GM23248 (cell line): ENCODE results near the gene RNF180. TPM values are rescaled to one million over a fixed set of nuclear protein-coding genes. Genes with fewer than 3 reads are reported as not detected.
"Not testable (repeated sequence)": the region's sequence is repeated elsewhere in the genome, so short reads cannot be mapped to it uniquely, and the experiment has no call there.

Experiments
- DNase-seq: peaks from one replicate; pipeline ENCODE4 v3.0.0-alpha.2; 2015
- H2AFZ ChIP-seq: fragments of 200-600 bp; sonication (generic); 2 replicates; pipeline ENCODE4 v1.6.1; 2016; ENCODE audit warnings: antibody characterized with exemption
- H3F3A ChIP-seq: fragments of 200-600 bp; sonication (generic); 2 replicates; pipeline ENCODE4 v1.6.1; 2016; ENCODE audit warnings: mild to moderate bottlenecking, antibody characterized with exemption, mixed run types; ENCODE audit not compliant: insufficient read depth
- H3K27ac ChIP-seq: fragments of 200-600 bp; sonication (generic); 2 replicates; pipeline ENCODE4 v1.5.1; 2016; ENCODE audit warnings: mild to moderate bottlenecking
- H3K27me3 ChIP-seq: fragments of 200-600 bp; sonication (generic); replicated peaks from 2 replicates; pipeline ENCODE4 v1.6.1; 2016; ENCODE audit warnings: mild to moderate bottlenecking; ENCODE audit not compliant: insufficient read depth
- H3K36me3 ChIP-seq: fragments of 200-600 bp; sonication (generic); 2 replicates; pipeline ENCODE4 v1.6.1; 2016; ENCODE audit warnings: low read depth, mild to moderate bottlenecking
- H3K4me1 ChIP-seq: fragments of 200-600 bp; sonication (generic); 2 replicates; pipeline ENCODE4 v1.6.1; 2016; ENCODE audit warnings: mild to moderate bottlenecking; ENCODE audit not compliant: insufficient read depth
- H3K4me2 ChIP-seq: fragments of 200-600 bp; sonication (generic); one replicate; pipeline ENCODE4 v1.6.1; 2016; ENCODE audit warnings: mild to moderate bottlenecking; ENCODE audit not compliant: unreplicated experiment
- H3K4me3 ChIP-seq: fragments of 200-600 bp; sonication (generic); 2 replicates; pipeline ENCODE4 v1.5.1; 2016; ENCODE audit warnings: mild to moderate bottlenecking
- H3K79me2 ChIP-seq: fragments of 200-600 bp; sonication (generic); 2 replicates; pipeline ENCODE4 v1.6.1; 2016; ENCODE audit warnings: mild to moderate bottlenecking; ENCODE audit not compliant: insufficient read depth
- H3K9ac ChIP-seq: fragments of 200-600 bp; sonication (generic); 2 replicates; pipeline ENCODE4 v1.6.1; 2016; ENCODE audit warnings: mild to moderate bottlenecking
- H3K9me2 ChIP-seq: fragments of 200-600 bp; sonication (generic); 2 replicates; pipeline ENCODE4 v1.6.1; 2016; ENCODE audit warnings: mixed run types, mild to moderate bottlenecking, moderate library complexity; ENCODE audit not compliant: insufficient read depth
- H3K9me3 ChIP-seq: fragments of 200-600 bp; sonication (generic); one replicate; pipeline ENCODE4 v1.6.1; 2017; ENCODE audit warnings: low read depth
- H4K20me1 ChIP-seq: fragments of 200-600 bp; sonication (generic); 2 replicates; pipeline ENCODE4 v1.6.0; 2016; ENCODE audit not compliant: insufficient read depth
- EZH2 ChIP-seq: fragments of 200-600 bp; sonication (generic); IDR thresholded peaks from 2 replicates; pipeline ENCODE4 v1.6.1; 2018; ENCODE audit warnings: antibody characterized with exemption, mild to moderate bottlenecking; ENCODE audit not compliant: insufficient read depth, poor library complexity, severe bottlenecking
- EZH2phosphoT487 ChIP-seq: fragments of 200-600 bp; sonication (generic); IDR thresholded peaks from 2 replicates; pipeline ENCODE4 v1.6.1; 2018; ENCODE audit warnings: antibody characterized with exemption, moderate library complexity, mild to moderate bottlenecking, low read depth; ENCODE audit not compliant: insufficient read depth
- WGBS, 2 experiments: methylation state at CpG; one replicate each; pipeline ENCODE4 v1.1.6; 2015 to 2017; ENCODE audit warnings: low lambda C conversion rate in 2 of 2, low coverage in 1 of 2; ENCODE audit errors: missing lambda C conversion rate in 2 of 2; 5-methylcytosine and 5-hydroxymethylcytosine counted together
- in situ Hi-C: fragments of 300-500 bp; cut with MboI; formaldehyde crosslinking; loops from 2 replicates; pipeline ENCODE4 v1.15.0; 2020
- polyA plus RNA-seq: library from polyadenylated mRNA; unstranded; fragments of >200 nt; fragmentation: Nextera tagmentation; extraction: Ambion mirVana; gene quantifications from 2 replicates; pipeline ENCODE4 v1.2.1, GENCODE V29; 2016
- total RNA-seq: library from RNA; depleted of rRNA; stranded (reverse); fragments of >200 nt; shearing (Covaris generic); gene quantifications from 2 replicates; pipeline ENCODE4 v1.2.3, GENCODE V29; 2014

RNF180 gene
- total and polyA plus RNA-seq, 2 experiments from 2014 or later = 0.10 to 0.32 TPM

GRCh38 chr5:64269164-64269563 lies 103.5 kb downstream of the RNF180 start:
- TF ChIP-seq EZH2 (no peak), EZH2phosphoT487 (no peak)
- Histone ChIP-seq H3K27ac (no peak overlapping the region), H4K20me1 (no peaks in the 10 kb centered on the region), H2AFZ (no peak overlapping the region), H3K27me3 (no peaks in the 10 kb centered on the region), H3K4me1 (no peaks in the 10 kb centered on the region), H3K79me2 (no peaks in the 10 kb centered on the region), H3K36me3 (no peaks in the 10 kb centered on the region), H3K9me2 (no peaks in the 10 kb centered on the region), H3K9me3 (no peaks in the 10 kb centered on the region), H3K4me2 (no peak overlapping the region), H3F3A (no peaks in the 10 kb centered on the region), H3K9ac (no peak overlapping the region), H3K4me3 (no peak overlapping the region)
- in situ Hi-C loops = no loop called here
- DNase-seq = no peak
- WGBS, 2 experiments = 23 to 30% methylated on average over 4 of the region's 4 CpGs

- no peak for TF ChIP-seq EZH2phosphoT487
- no peak for TF ChIP-seq EZH2
Observed at GRCh38 chr5:64273276-64273675, 107.6 kb downstream of the RNF180 start.

GRCh38 chr5:64285188-64286130 lies 119.8 kb downstream of the RNF180 start:
- Histone ChIP-seq H3K79me2 (no peaks in the 10 kb centered on the region), H3K4me2 (no peak overlapping the region), H3K9me3 (no peaks in the 10 kb centered on the region), H3K4me1 (no peaks in the 10 kb centered on the region), H2AFZ (no peak overlapping the region), H3K36me3 (no peaks in the 10 kb centered on the region), H3K27ac (no peak overlapping the region), H3F3A (no peaks in the 10 kb centered on the region), H3K9ac (no peak overlapping the region), H3K4me3 (no peak overlapping the region), H4K20me1 (no peaks in the 10 kb centered on the region), H3K27me3 (no peaks in the 10 kb centered on the region), H3K9me2 (no peaks in the 10 kb centered on the region)
- 26 to 33% methylated on average over 8 of the region's 8 CpGs for WGBS, 2 experiments
- no peak for DNase-seq
- TF ChIP-seq EZH2phosphoT487 (no peak), EZH2 (no peak)
- in situ Hi-C loops = no loop called here

More at GRCh38 chr5:64273276-64273675, 107.6 kb downstream of the RNF180 start:
- H3K4me1 ChIP-seq = no peaks in the 10 kb centered on the region
- 0 to 5% methylated on average over 1 of the region's 1 CpG for WGBS, 2 experiments
- H3K9ac ChIP-seq = no peak overlapping the region
- H3K9me3 ChIP-seq = no peaks in the 10 kb centered on the region
- H3K4me3 ChIP-seq = no peak overlapping the region
- in situ Hi-C loops = no loop called here
- no peaks in the 10 kb centered on the region for H4K20me1 ChIP-seq
- no peaks in the 10 kb centered on the region for H3K79me2 ChIP-seq
- H2AFZ ChIP-seq = no peak overlapping the region
- no peaks in the 10 kb centered on the region for H3K27me3 ChIP-seq
- H3K9me2 ChIP-seq = no peaks in the 10 kb centered on the region
- H3K4me2 ChIP-seq = no peak overlapping the region
- no peaks in the 10 kb centered on the region for H3F3A ChIP-seq
- H3K27ac ChIP-seq = no peak overlapping the region
- no peak for DNase-seq
- H3K36me3 ChIP-seq = no peaks in the 10 kb centered on the region

- no peaks in the 10 kb centered on the region for H3K9me2 ChIP-seq
- no peak overlapping the region for H3K27ac ChIP-seq
- no peak overlapping the region for H3K4me3 ChIP-seq
- H2AFZ ChIP-seq = no peak overlapping the region
- no peak for TF ChIP-seq EZH2
- no peak for TF ChIP-seq EZH2phosphoT487
- H3F3A ChIP-seq = no peaks in the 10 kb centered on the region
- no peaks in the 10 kb centered on the region for H3K36me3 ChIP-seq
- H4K20me1 ChIP-seq = no peaks in the 10 kb centered on the region
- no peaks in the 10 kb centered on the region for H3K9me3 ChIP-seq
- DNase-seq = no peak
- H3K4me1 ChIP-seq = no peaks in the 10 kb centered on the region
- 5 to 12% methylated on average over 1 of the region's 1 CpG for WGBS, 2 experiments
- no peaks in the 10 kb centered on the region for H3K79me2 ChIP-seq
- in situ Hi-C loops = no loop called here
- H3K27me3 ChIP-seq = no peaks in the 10 kb centered on the region
- no peak overlapping the region for H3K4me2 ChIP-seq
- H3K9ac ChIP-seq = no peak overlapping the region
Observed at GRCh38 chr5:64286381-64286780, 120.7 kb downstream of the RNF180 start.

- H3K4me3 ChIP-seq, H3K79me2 ChIP-seq, H2AFZ ChIP-seq, H3K9me2 ChIP-seq, H4K20me1 ChIP-seq, DNase-seq, H3K4me1 ChIP-seq, H3F3A ChIP-seq, H3K4me2 ChIP-seq, H3K36me3 ChIP-seq, H3K27me3 ChIP-seq, H3K27ac ChIP-seq, H3K9me3 ChIP-seq, in situ Hi-C loops, H3K9ac ChIP-seq: not testable (repeated sequence)
- 34 to 39% methylated on average over 2 of the region's 2 CpGs for WGBS, 2 experiments
Observed at GRCh38 chr5:64288496-64288895, 122.9 kb downstream of the RNF180 start.
